ENCODE measurements around the gene SMIM23. TPM values are rescaled to one million over a fixed set of nuclear protein-coding genes. Genes with fewer than 3 reads are reported as not detected.
A peak's percentile ranks its signal among the peaks of the same experiment; 100 is the strongest.

The SMIM23 gene
- total RNA-seq, 1 experiment from 2014 or later: not detected

DNA sequence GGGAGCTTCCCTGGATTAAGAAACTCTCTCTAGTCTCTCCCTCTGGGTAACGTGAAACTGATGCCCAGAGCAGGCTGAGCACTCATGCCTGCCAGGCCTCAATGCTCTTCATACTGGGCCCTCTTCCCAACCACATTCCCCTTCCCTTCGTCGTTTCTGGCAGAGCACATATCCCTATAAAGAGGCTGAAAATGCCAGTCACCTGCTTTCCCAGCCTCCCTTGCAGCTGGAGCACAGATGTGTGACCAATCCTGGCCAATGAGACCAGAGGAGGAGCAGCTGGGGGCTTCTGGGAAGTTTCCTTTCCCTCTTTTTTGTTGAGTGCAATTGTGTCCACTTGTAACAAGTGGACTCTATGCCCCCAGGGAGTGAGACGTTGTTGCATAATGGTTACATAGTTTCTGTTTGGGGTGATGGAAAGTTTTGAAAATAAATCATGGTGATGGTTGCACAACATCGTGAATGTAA is 30.2 kb upstream of the SMIM23 start:
- Histone ChIP-seq H3K27me3 (ENCODE audit: control insufficient read depth, insufficient read depth, low read length) (no peaks in the 10 kb centered on the region), H3K36me3 (ENCODE audit: control insufficient read depth, insufficient read depth, low read length) (no peaks in the 10 kb centered on the region), H3K27ac (ENCODE audit: low read length) (no peak overlapping the region), H3K4me3 (ENCODE audit: low read depth in 2 of 2, low read length in 2 of 2) (no peak overlapping the region), H3K9me3 (ENCODE audit: control insufficient read depth, insufficient read depth, low read depth, low read length) (no peaks in the 10 kb centered on the region; the same call in 1 of the 2 replicates), H3K4me1 (ENCODE audit: control insufficient read depth, insufficient read depth, low read length) (0 out of 2 replicates have a peak, but pooled peaks cover 3% of the 10 kb centered on the region)
- intact Hi-C loops (cut with micrococcal nuclease; ENCODE audit: unreplicated experiment) (no loop called here), in situ Hi-C loops (cut with HindIII; ENCODE audit: low pct_unique_long_range_greater_than_20kb, low sequenced_read_pairs) (no loop called here)
- DNase-seq (ENCODE audit: low read depth, low spot score): no peak
- ATAC-seq: no peak
- BruUV-seq (replicated peaks): no TSS peak
- CTCF ChIA-PET: no interaction called here
- TF ChIP-seq TCF7L2 (IDR thresholded peaks at IDR 0.05; ENCODE audit: low read depth, low read length): no peak
- TF ChIP-seq SIN3A (IDR thresholded peaks at IDR 0.05; ENCODE audit: borderline replicate concordance, insufficient read depth, low read depth, low read length): no peak
- no peak for TF ChIP-seq POLR2AphosphoS5 (IDR thresholded peaks at IDR 0.05; ENCODE audit: low read depth, low read length)
- TF ChIP-seq, protein P1, sequence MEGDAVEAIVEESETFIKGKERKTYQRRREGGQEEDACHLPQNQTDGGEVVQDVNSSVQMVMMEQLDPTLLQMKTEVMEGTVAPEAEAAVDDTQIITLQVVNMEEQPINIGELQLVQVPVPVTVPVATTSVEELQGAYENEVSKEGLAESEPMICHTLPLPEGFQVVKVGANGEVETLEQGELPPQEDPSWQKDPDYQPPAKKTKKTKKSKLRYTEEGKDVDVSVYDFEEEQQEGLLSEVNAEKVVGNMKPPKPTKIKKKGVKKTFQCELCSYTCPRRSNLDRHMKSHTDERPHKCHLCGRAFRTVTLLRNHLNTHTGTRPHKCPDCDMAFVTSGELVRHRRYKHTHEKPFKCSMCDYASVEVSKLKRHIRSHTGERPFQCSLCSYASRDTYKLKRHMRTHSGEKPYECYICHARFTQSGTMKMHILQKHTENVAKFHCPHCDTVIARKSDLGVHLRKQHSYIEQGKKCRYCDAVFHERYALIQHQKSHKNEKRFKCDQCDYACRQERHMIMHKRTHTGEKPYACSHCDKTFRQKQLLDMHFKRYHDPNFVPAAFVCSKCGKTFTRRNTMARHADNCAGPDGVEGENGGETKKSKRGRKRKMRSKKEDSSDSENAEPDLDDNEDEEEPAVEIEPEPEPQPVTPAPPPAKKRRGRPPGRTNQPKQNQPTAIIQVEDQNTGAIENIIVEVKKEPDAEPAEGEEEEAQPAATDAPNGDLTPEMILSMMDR (IDR thresholded peaks at IDR 0.05): no peak
- TF ChIP-seq, protein P2, sequence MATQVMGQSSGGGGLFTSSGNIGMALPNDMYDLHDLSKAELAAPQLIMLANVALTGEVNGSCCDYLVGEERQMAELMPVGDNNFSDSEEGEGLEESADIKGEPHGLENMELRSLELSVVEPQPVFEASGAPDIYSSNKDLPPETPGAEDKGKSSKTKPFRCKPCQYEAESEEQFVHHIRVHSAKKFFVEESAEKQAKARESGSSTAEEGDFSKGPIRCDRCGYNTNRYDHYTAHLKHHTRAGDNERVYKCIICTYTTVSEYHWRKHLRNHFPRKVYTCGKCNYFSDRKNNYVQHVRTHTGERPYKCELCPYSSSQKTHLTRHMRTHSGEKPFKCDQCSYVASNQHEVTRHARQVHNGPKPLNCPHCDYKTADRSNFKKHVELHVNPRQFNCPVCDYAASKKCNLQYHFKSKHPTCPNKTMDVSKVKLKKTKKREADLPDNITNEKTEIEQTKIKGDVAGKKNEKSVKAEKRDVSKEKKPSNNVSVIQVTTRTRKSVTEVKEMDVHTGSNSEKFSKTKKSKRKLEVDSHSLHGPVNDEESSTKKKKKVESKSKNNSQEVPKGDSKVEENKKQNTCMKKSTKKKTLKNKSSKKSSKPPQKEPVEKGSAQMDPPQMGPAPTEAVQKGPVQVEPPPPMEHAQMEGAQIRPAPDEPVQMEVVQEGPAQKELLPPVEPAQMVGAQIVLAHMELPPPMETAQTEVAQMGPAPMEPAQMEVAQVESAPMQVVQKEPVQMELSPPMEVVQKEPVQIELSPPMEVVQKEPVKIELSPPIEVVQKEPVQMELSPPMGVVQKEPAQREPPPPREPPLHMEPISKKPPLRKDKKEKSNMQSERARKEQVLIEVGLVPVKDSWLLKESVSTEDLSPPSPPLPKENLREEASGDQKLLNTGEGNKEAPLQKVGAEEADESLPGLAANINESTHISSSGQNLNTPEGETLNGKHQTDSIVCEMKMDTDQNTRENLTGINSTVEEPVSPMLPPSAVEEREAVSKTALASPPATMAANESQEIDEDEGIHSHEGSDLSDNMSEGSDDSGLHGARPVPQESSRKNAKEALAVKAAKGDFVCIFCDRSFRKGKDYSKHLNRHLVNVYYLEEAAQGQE (IDR thresholded peaks at IDR 0.05; ENCODE audit: insufficient read depth in 1 of 2, low read depth in 2 of 2, low read length in 1 of 2): no peak
- POLR2A ChIA-PET: no interaction called here

DNA sequence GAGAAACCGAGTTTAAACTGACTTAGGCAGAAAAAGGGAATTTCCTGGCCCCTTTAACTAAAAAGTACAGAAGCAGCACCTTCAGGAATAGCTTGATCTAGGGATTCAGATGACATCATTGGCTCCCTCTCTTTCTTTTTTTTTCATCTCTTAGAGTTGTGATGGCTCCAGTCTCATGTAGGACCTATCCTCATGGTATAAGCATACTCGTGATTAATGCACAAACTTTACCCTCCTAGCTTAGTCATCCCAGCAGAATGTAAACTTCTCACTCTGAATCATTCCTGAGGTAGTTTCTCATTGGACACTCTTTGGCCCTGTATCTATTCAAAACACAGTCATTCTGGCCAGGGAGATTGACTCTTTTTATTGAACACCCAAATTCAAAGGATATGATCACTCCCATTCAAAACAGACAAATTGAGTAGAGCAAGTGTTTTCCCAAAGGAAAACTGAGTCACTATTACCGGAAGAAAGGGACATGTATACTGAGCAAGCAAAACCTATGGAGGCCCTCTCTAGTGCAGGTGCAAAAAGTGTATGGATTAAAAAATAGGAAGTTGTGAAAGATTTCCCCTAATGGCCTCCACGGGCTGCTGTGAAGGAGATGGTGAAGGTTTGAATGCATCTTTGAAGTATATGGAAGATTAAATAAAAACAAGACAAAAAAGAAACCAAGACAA is 27.6 kb upstream of the SMIM23 start:
- TF ChIP-seq, protein P1 (IDR thresholded peaks at IDR 0.05): no peak
- TF ChIP-seq POLR2AphosphoS5 (IDR thresholded peaks at IDR 0.05; ENCODE audit: low read depth, low read length) (no peak), TCF7L2 (IDR thresholded peaks at IDR 0.05; ENCODE audit: low read depth, low read length) (no peak), SIN3A (IDR thresholded peaks at IDR 0.05; ENCODE audit: borderline replicate concordance, insufficient read depth, low read depth, low read length) (no peak)
- TF ChIP-seq, protein P2 (IDR thresholded peaks at IDR 0.05; ENCODE audit: insufficient read depth in 1 of 2, low read depth in 2 of 2, low read length in 1 of 2): no peak
- no peaks in the 10 kb centered on the region; the same call in 1 of the 2 replicates for H3K9me3 ChIP-seq (ENCODE audit: control insufficient read depth, insufficient read depth, low read depth, low read length)
- H3K4me3 ChIP-seq (ENCODE audit: low read depth in 2 of 2, low read length in 2 of 2): no peak overlapping the region
- DNase-seq (ENCODE audit: low read depth, low spot score) (peak; percentile 32), ATAC-seq (peak; percentile 96)
- H3K4me1 ChIP-seq (ENCODE audit: control insufficient read depth, insufficient read depth, low read length): 0 out of 2 replicates have a peak, but pooled peaks cover 3% of the 10 kb centered on the region
- no peaks in the 10 kb centered on the region for H3K27me3 ChIP-seq (ENCODE audit: control insufficient read depth, insufficient read depth, low read length)
- POLR2A ChIA-PET: no interaction called here
- H3K36me3 ChIP-seq (ENCODE audit: control insufficient read depth, insufficient read depth, low read length): no peaks in the 10 kb centered on the region
- in situ Hi-C loops (cut with HindIII; ENCODE audit: low pct_unique_long_range_greater_than_20kb, low sequenced_read_pairs) (no loop called here), intact Hi-C loops (cut with micrococcal nuclease; ENCODE audit: unreplicated experiment) (no loop called here)
- no TSS peak for BruUV-seq (replicated peaks)
- CTCF ChIA-PET: no interaction called here
- no peak overlapping the region for H3K27ac ChIP-seq (ENCODE audit: low read length)
